ENCODE data around the gene ARID1A.

The ARID1A gene

DNA sequence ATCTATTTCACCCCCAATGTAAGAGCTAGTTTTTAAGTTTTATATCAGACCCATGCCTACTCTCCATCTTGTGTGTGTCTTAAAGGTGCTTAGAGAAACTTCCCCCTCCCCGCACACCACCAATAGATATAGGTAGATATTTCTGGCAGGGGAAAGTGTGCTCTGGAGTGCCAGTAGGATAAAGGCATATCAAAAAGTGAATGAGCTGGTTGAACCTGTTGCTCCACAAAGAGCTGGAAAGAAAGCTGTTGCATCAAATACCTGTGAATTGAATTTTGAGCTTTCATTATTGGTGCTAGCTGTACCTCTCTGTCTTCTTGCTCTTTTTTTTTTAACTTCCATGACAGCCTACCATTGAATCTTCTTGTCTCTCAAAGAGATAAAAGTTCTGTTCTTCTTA, 32.8 kb downstream of the ARID1A start:
- no peak for DNase-seq

DNA sequence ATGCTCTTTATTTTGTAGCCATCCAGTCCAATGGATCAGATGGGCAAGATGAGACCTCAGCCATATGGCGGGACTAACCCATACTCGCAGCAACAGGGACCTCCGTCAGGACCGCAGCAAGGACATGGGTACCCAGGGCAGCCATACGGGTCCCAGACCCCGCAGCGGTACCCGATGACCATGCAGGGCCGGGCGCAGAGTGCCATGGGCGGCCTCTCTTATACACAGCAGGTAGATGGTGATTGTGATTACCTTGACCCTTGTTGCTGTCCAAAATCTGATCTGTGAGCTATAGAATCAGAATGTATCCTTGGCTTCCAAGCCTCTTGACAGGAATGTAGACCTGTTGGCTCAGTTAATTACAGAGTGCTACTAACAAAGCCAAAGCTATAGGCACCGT, 33.8 kb downstream of the ARID1A start:
- no peak for DNase-seq

DNA sequence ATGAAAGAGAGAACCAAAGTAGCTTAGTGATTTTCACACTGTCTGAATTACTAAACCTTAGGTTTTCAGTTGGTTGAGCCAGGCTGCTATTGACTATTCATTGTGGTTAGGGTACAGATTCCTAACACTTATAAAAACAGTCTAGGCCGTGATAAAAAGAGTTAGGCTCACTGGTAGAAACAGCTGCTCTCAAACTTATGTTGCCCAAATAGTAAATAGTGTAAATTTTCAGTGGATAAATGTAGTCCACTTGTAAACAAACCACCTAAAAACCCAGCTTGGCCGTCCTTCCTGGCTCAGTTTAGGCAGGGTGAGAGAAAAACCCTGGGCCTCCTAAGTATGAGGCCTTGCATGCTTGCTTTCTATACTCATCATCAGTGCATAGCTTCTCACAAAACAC, 34.9 kb downstream of the ARID1A start:
- no peak for DNase-seq

DNA sequence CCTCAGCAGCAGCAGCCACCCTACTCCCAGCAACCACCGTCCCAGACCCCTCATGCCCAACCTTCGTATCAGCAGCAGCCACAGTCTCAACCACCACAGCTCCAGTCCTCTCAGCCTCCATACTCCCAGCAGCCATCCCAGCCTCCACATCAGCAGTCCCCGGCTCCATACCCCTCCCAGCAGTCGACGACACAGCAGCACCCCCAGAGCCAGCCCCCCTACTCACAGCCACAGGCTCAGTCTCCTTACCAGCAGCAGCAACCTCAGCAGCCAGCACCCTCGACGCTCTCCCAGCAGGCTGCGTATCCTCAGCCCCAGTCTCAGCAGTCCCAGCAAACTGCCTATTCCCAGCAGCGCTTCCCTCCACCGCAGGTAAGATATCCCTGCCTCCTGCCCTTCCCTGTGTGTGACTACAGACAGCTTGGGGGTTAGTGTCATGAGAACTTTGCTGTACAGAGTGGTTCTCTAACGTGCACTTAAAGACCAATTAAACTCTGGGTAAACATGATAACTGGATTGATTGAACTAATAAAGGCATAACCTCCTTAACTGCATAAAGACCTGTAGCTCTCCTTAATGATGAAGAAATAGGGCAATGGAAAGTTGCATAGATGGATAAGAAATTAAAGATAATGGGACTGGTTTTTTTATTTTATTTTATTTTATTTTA, 35.6 kb downstream of the ARID1A start:
- DNase-seq, result no peak

DNA sequence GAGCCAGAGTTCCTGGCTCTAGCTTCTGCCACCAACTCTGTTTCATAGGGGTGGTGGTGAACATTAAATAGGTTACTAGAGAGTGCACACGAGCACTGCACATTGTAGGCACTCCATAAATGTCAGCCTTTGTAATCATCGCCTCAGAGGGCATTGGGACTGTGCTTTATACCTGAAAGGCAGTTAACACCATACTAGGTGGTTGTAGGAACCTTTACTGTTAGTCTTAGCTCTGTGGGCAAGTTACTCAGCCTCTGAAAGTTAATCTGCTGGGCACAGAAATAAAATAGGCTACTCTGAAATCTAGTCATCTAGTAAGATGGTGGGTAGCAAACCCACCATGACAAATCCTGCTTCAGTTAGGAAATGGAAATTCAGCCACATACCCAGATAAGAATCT, 37.6 kb downstream of the ARID1A start:
- no peak for DNase-seq

DNA sequence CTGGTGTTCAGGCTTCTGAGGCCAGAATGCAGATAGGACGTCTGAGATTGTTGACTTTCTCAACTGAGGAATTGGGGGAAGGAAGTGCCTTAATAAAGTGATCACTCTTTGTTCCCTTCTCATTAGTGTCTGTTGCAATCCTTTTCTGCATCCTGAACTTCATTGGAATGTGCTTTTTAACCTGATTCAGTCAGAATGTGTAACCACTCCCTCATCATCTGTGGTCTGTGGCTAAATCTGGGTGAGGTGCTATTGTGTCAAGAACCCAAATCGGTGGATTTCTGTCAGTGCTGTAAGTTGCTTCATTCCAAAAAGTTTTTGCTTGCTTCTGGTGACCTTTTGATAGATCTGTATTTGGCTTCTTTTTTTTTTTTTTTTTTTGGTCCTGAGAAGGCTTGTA, 38.2 kb downstream of the ARID1A start:
- DNase-seq, result no peak

- DNase-seq, result no peak
Observed at GRCh38 chr1:26734501-26735058, 38.8 kb downstream of the ARID1A start.

GRCh38 chr1:26739329-26739914, 43.6 kb downstream of the ARID1A start:
- no peak for DNase-seq

DNA sequence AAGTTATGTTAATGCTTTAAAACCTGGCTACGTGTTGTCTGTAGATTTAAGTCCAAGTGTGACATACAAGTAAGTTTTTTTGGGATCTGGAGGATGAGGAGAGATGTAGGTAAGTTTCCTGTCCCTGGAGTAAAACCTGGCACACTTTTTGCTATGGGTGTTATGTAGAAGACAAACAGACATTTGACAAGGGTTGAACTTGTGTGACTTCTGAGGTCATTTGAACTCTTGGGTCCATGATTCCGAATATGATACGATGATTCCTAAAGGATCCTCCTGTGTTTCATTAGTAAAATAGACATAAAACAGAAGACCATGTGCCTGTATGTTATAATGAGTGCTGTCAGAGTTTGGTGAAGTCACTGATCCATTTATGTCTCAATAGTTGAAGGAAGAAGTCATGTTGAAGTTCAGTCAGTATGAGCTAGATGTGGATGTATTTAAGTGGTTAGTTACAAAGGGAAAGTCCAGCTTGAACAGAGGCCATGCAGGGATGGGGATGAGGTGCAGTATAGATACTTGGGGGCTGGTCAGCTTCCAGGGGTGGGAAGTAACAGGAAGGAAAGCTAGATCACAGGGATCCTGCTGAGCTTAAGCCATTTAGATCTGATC, 44.3 kb downstream of the ARID1A start:
- DNase-seq, result no peak

DNA sequence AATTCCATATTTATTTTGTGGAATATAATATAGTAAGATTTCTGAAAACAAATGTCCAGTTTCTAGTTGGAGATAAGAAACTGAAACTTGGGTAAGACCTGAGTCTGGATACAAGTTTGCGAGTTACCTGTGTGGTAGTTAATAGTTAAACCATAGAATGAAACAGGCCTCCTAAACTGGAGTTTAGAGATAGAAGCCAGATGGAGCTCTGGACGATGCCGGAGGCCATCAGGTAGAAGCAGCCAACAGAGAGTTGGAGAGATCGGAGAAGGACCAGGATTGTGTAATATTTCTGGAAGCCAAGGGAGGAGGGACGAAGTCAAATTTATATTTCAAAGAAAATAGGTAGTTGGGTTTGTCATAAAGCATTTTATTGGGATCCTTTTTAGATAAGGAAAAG, 45.1 kb downstream of the ARID1A start:
- DNase-seq, result no peak

- DNase-seq, result no peak
Observed at GRCh38 chr1:26743426-26744059, 47.7 kb downstream of the ARID1A start.

DNA sequence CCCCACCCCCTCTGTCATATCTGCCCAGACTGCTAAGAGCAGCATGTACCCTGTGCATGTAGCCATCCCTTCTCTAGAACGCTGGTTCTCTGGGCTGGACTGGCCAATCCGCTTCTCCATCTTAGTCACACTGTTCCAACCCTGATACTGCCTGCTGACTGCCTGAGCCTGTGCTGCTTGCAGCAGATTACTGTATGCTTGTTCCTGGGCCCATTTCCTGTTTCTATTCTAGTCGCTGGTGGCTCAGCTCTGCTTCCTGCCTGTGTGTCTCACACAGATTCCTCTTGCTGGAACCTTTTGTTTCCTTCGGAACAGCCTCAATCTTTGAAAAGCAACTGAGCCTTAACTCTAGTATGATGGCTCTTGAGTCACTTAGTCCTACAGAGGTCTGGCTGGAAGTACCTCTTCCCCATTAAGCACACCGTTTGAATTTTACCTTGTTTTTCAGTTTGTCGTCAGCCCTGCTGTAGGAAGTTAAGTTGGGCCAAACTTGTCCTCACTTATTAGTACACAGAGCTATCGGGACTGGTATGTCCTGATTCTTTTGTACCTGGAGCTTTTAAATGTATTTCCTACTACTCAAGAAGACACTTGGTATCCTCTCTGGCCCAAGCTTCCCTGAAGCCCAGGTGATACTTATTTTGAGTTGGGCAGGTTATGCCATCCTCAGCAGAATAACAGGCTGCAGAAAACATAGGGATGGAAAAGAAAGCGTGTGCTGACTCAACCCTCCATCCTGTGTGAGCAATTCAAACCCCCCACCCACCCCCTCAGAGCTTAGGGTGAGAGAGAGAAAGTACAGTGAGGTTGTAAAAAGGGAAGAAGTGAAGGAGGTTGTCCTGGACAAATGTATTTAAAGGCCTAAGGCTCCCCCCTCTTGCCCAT, 48.5 kb downstream of the ARID1A start:
- DNase-seq, result peak; percentile 72

DNA sequence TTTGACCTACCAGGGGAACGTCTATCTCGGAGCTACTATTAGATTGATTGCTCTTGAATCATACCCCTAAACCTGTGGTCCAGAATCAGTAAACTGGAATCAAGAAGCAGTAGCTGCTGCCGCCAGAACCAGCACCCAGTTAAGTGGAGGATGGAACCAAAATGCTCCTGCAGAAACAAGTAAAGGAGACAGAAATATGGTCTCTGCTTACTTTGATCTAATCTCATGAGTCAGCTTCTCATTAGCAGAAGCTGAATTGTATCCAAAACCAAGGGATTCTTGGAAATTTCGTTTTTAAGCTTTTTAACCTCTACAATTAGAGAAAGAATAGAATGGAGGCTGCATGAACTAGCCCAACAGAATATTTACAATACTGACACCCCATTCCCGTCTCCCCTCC, 49.4 kb downstream of the ARID1A start:
- DNase-seq, result no peak

GRCh38 chr1:26747048-26747447, 51.2 kb downstream of the ARID1A start:
- DNase-seq, result no peak

DNA sequence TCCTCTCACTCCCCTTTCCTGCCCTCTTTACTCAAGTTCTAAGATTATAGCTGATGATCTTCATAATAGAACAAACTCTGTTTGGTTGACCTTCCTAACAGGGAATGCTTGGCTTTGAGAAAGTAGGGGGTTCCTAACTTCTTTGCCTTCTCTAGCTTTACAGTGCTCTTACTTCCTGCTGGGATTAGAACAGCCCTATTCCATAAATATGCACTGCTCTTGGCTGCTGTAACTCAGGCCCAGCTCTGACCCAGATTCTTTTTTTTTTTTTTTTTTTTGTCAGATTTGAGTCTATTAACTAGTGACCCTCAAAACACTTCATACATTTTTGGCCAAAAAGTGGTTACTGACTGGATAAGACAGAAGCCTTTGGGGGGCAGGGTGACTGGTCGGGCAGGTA, 52.5 kb downstream of the ARID1A start:
- DNase-seq, result no peak

- DNase-seq, result no peak
Observed at GRCh38 chr1:26749458-26749857, 53.6 kb downstream of the ARID1A start.

DNA sequence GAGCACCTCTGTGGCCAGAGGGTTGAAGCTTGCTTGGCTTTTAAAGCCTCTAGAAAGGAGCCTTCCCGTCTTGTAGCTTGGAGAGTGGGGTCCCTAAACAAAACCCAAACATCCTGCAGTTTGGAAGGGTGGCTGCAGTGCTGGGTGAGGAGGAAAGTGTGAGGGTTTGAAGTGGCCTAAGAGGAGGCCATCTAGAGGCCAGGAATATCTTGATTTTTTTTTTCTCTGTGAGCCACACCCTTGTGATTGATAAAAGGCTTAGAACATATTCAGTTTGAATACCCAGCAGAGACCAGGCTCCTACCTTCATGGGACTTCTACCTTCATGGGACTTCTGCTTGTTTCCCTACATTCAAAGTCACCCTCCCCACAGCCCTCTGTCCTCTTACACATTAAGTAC, 54.6 kb downstream of the ARID1A start:
- no peak for DNase-seq

DNA sequence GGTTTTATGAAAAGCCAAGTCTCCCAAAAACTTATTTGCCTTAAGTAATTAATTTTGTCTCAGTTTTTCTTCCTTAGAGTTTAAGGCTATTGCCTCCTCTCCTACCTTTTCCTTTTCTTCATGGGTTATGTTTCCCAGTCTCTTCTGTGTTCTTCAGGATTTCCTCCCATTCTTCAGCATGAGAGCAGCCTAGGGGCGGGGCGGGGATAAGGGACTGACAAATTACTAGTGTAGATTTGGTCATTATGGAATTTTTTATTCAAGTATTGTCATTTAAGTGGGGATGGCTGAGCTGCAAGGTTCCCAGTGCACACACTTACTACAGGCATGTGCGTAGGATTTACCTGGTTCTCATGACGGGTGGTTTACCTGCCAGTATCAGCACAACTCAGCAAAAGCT, 56.7 kb downstream of the ARID1A start:
- no peak for DNase-seq

- DNase-seq, result no peak
Observed at GRCh38 chr1:26754086-26754874, 58.5 kb downstream of the ARID1A start.

- DNase-seq, result no peak
Observed at GRCh38 chr1:26758358-26758757, 62.5 kb downstream of the ARID1A start.

DNA sequence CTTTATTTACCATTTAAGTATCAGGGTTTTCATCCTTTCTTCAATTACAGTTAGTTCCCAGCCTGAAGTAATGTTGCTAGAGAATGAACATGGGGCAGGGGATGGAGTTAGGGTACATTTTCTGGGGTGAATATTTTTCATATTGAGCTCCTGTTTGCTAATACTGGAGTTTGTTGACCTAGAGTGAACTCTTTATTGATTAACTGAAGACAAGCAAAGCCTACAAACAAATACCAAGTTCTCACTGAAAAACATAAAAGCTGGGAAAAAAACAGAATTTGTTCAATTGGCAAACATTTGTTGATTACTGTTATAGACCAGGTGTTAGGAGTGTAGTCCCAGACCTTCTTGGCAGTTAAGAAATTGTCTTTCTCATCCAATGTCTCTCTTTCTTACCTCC, 63.7 kb downstream of the ARID1A start:
- DNase-seq, result no peak

DNA sequence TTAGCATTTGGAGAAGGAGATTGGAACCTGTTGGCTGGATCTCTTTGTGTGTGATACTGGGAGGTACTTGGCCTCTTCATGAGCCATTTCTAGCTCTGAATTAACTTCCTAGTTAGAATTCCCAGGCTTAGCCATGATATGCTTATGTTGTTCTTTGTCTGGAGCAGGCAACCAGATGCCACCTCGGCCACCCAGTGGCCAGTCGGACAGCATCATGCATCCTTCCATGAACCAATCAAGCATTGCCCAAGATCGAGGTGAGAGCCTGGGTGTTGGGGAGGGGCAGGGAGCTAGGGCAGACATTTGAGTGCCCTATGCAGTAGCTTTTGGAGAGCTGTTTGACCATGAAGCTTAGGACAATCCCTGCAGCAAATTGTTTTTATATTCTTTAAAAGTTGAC, 65.4 kb downstream of the ARID1A start:
- DNase-seq, result no peak

Measured in activated CD4-positive, alpha-beta T cell treated with anti-CD3 and anti-CD28 coated beads for 1 hour (primary cell).